Skeletal muscle satellite cell (primary cell): ENCODE results near the gene POLR3B.

Experiments
- H3K27me3 ChIP-seq: 2 replicates; pipeline ENCODE4 v1.7.0; 2013; ENCODE audit warnings: low read length; ENCODE audit not compliant: control insufficient read depth, insufficient read depth
- H3K36me3 ChIP-seq: 2 replicates; pipeline ENCODE4 v1.7.0; 2013; ENCODE audit warnings: mild to moderate bottlenecking, control low read depth, low read length; ENCODE audit not compliant: insufficient read depth
- H3K4me1 ChIP-seq: 2 replicates; pipeline ENCODE4 v1.7.0; 2013; ENCODE audit warnings: low read length; ENCODE audit not compliant: control insufficient read depth, insufficient read depth
- H3K4me2 ChIP-seq: 2 replicates; pipeline ENCODE4 v1.7.0; 2013; ENCODE audit warnings: mild to moderate bottlenecking, low read length
- H3K4me3 ChIP-seq: 2 replicates; pipeline ENCODE4 v1.7.0; 2013; ENCODE audit warnings: low read length
- H3K9ac ChIP-seq: 2 replicates; pipeline ENCODE4 v1.7.0; 2013; ENCODE audit warnings: mild to moderate bottlenecking, low read depth, low read length, moderate library complexity
- H3K9me3 ChIP-seq: replicated peaks from 2 replicates; pipeline ENCODE4 v1.7.0; 2013; ENCODE audit warnings: mild to moderate bottlenecking, control low read depth, low read length

The POLR3B gene

DNA sequence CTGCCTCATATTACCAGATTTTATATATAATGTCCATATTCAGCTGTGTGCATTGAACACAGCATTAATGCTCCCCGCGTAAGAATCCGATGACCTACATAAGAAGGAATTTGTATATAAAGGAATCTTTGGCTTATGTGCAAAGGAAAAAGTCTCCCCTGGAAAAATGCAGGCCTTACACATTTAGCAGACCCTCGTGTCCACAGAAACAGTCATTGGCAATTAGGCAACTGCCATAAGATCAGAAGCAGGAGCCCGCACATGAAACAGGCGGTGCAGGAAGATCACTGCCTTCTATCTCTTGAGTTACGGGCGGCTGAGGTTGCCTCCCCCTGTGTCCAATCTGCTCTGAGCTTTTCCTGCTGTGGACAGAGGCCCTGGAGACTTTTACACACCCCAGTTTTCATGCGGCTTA, 162.1 kb downstream of the POLR3B start:
- Histone ChIP-seq H3K4me3 (no peak overlapping the region), H3K4me1 (no peaks in the 10 kb centered on the region), H3K36me3 (no peaks in the 10 kb centered on the region), H3K27me3 (no peaks in the 10 kb centered on the region), H3K9me3 (no peaks in the 10 kb centered on the region), H3K4me2 (no peak overlapping the region), H3K9ac (no peak overlapping the region)

DNA sequence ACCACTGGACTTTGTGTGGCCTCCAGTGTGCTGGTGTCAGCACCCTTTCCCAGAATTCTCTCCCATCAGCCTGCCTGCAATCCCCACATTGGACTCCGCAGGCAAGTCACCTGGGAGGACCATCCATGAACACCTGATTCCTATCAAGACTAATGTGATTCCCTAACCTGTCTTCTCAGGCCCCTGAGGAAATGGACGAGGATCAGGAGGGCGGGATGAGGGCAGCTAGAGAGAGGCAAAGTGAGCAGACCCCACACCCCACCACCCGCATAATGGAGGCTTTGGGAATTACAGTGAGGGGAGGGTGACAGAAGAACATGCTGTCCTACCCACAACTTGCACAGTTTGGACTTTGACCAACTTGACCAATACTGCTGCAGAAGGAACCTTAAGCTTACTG, 164.4 kb downstream of the POLR3B start:
- no peak overlapping the region for H3K9ac ChIP-seq
- no peak overlapping the region for H3K4me2 ChIP-seq
- H3K4me3 ChIP-seq, result no peak overlapping the region
- H3K27me3 ChIP-seq, result no peaks in the 10 kb centered on the region
- no peaks in the 10 kb centered on the region for H3K9me3 ChIP-seq
- no peaks in the 10 kb centered on the region for H3K36me3 ChIP-seq
- no peaks in the 10 kb centered on the region for H3K4me1 ChIP-seq

DNA sequence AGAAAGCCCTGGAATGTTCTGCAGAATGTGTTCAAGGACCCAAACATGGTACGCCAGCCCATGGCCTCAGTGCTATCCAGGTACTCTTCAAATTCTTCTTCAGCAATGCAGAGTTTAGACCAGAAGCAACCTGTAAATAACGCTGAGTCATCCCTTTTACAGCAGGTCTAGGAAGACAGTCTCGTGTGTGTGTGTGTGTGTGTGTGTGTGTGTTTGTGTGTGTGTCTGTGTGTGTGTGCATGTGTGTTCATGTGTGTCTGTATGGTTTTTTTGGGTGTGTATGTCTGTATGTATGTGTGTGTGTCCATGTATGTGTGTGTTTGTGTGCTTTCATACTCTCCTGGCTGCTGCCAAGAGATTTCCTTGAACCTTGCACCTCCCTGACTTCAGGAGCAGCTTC, 165.2 kb downstream of the POLR3B start:
- Histone ChIP-seq H3K9ac (no peak overlapping the region), H3K4me3 (no peak overlapping the region), H3K9me3 (no peaks in the 10 kb centered on the region), H3K4me1 (no peaks in the 10 kb centered on the region), H3K36me3 (no peaks in the 10 kb centered on the region), H3K4me2 (no peak overlapping the region), H3K27me3 (no peaks in the 10 kb centered on the region)

DNA sequence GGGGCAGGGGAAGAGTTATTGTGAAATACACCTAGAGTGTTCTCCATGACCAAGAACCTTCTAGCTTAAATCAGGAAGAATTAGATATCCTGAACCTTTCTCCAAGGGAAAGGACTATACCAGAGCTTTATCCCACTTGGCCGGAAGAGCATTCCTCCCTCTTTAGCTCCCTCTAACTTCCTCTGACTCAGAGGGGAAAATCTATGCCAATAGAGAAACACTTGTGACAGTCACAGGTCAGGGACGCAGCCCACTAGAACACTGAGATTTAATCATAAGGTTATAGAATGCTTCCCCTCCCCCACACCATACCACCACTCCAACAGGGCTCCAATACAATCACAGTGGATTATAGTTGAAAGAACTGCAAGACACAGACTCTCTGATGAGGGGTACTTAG, 169.8 kb downstream of the POLR3B start:
- H3K9ac ChIP-seq, result no peak overlapping the region
- H3K27me3 ChIP-seq, result no peaks in the 10 kb centered on the region
- H3K4me1 ChIP-seq, result no peaks in the 10 kb centered on the region
- no peak overlapping the region for H3K4me3 ChIP-seq
- H3K36me3 ChIP-seq, result no peaks in the 10 kb centered on the region
- H3K9me3 ChIP-seq, result peaks cover 3% of the 10 kb centered on the region
- no peak overlapping the region for H3K4me2 ChIP-seq

DNA sequence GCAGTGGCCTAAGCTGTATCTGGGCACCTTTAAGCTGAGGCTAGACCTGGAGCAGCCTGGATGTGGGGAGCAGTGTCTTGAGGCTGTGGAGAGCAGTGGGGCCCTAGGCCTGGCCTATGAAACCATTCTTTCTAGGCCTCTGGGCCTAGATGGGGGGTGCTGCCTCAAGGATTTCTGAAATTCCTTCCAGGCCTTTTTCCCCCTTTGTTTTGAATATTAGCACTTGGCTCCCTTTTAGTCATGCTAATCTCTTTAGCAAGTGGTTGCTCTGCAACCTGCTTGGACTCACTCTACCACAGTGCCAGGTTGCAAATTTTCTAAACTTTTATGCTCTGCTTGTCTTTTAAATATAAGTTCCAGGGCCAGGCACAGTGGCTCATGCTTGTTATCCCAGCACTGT, 183.7 kb downstream of the POLR3B start:
- Histone ChIP-seq H3K4me2 (no peak overlapping the region), H3K9me3 (no peaks in the 10 kb centered on the region), H3K9ac (no peak overlapping the region), H3K4me3 (no peak overlapping the region), H3K36me3 (no peaks in the 10 kb centered on the region), H3K27me3 (no peaks in the 10 kb centered on the region), H3K4me1 (no peaks in the 10 kb centered on the region)

DNA sequence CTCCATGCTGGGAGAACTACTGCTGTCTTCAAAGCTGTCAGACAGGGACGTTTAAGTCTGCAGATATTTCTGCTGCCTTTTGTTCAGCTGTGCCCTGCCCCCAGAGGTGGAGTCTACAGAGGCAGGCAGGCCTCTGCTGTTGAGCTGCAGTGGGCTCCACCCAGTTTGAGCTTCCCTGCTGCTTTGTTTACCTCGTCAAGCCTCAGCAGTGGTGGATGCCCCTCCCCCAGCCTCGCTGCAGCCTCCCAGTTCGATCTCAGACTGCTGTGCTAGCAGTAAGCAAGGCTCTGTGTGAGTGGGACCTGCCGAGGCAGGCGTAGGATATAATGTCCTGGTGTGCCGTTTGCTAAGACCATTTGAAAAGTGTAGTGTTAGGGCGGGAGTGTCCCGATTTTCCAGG, 193.9 kb downstream of the POLR3B start:
- Histone ChIP-seq H3K9me3 (no peaks in the 10 kb centered on the region), H3K36me3 (no peaks in the 10 kb centered on the region), H3K27me3 (no peaks in the 10 kb centered on the region), H3K9ac (no peak overlapping the region), H3K4me1 (no peaks in the 10 kb centered on the region), H3K4me2 (no peak overlapping the region), H3K4me3 (no peak overlapping the region)

DNA sequence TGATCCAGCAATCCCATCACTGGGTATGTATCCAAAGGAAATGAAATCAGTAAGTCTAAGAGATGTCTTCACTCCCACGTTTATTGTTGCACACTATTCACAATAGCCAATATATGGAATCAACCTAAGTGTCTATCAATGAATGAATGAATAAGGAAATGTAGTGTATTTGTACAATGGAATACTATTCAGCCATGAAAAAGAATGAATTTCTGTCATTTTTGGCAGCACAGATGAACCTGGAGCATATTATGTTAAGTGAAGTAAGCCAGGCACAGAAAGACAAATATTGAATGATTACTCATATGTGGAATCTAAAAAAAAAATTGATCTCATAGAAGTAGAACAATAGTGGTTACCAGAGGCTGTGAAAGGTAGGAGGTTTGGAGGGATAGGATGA, 194.7 kb downstream of the POLR3B start:
- Histone ChIP-seq H3K36me3 (no peaks in the 10 kb centered on the region), H3K4me2 (no peak overlapping the region), H3K9me3 (no peaks in the 10 kb centered on the region), H3K9ac (no peak overlapping the region), H3K4me3 (no peak overlapping the region), H3K4me1 (no peaks in the 10 kb centered on the region), H3K27me3 (no peaks in the 10 kb centered on the region)
